ENCODE results near the gene RFX2.

RFX2 gene

DNA sequence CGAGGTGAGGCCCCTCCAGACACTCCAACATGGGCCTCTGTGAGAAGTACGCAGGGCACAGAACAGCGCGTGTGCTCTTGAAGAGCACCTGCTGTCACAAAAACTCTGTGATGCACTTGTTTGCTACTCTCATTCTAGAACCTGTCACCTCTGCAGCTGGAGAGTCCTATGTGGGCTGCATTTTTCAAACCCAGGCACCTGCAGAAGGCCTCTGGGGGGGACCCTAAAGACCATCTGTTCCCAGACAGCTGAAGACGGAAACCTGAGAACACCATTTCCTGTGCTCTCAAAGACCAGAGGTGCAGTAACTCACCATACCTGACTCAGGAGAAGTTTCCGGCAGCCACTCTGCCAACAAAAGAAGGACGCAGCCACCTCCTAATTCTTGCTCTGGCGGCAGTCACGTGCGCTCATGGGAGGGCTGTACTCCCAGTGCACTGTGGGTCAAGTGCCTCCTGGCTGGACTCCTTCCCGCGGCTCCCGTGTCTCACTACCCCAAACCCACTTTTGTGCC lies 160.5 kb downstream of the RFX2 start:
- Histone ChIP-seq H3K9me3 (ENCODE audit: insufficient read depth, low read depth, low read length) (no peaks in the 10 kb centered on the region), H3K27ac (ENCODE audit: low read length) (no peak overlapping the region), H3K36me3 (ENCODE audit: insufficient read depth, low read depth, low read length) (peaks cover 9% of the 10 kb centered on the region; the same call in 1 of the 2 replicates), H3K27me3 (ENCODE audit: insufficient read depth, low read length) (no peaks in the 10 kb centered on the region), H3K9ac (ENCODE audit: low read depth, low read length) (no peak overlapping the region), H3K4me1 (ENCODE audit: insufficient read depth, low read length) (peaks cover 63% of the 10 kb centered on the region), H3K4me3 (ENCODE audit: low read length) (no peak overlapping the region)

- no peaks in the 10 kb centered on the region for H3K27me3 ChIP-seq (ENCODE audit: insufficient read depth, low read length)
- peaks cover 55% of the 10 kb centered on the region for H3K4me1 ChIP-seq (ENCODE audit: insufficient read depth, low read length)
- H3K9me3 ChIP-seq (ENCODE audit: insufficient read depth, low read depth, low read length): no peaks in the 10 kb centered on the region
- peaks cover 9% of the 10 kb centered on the region; the same call in 1 of the 2 replicates for H3K36me3 ChIP-seq (ENCODE audit: insufficient read depth, low read depth, low read length)
- no peak overlapping the region for H3K27ac ChIP-seq (ENCODE audit: low read length)
- H3K9ac ChIP-seq (ENCODE audit: low read depth, low read length): no peak overlapping the region
- H3K4me3 ChIP-seq (ENCODE audit: low read length): no peak overlapping the region
Measured at GRCh38 chr19:5948752-5949564, 161.3 kb downstream of the RFX2 start.

DNA sequence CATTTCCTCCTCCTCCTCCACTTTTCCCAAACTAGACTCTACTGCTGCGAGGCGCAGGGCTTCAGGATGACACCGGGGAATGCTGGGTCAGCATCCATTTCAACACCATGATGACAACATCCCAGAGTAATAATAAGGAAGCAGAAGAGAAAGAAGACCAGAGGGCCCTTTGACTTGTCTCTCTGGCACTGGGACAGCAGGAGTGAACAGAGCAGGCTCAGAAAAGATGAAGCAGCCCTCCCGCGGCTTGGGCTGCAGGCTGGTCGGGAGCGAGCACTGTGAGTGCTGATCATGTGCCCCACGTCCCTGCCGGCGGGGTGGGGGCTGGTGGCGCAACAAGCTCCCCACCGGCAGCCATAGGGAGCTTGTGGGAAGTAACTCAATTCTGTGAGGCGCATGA lies 162.9 kb downstream of the RFX2 start:
- Histone ChIP-seq H3K36me3 (ENCODE audit: insufficient read depth, low read depth, low read length) (peaks cover 9% of the 10 kb centered on the region; the same call in 1 of the 2 replicates), H3K27me3 (ENCODE audit: insufficient read depth, low read length) (no peaks in the 10 kb centered on the region), H3K4me1 (ENCODE audit: insufficient read depth, low read length) (peaks cover 39% of the 10 kb centered on the region), H3K4me3 (ENCODE audit: low read length) (no peak overlapping the region), H3K9me3 (ENCODE audit: insufficient read depth, low read depth, low read length) (no peaks in the 10 kb centered on the region), H3K27ac (ENCODE audit: low read length) (no peak overlapping the region), H3K9ac (ENCODE audit: low read depth, low read length) (no peak overlapping the region)

GRCh38 chr19:5943623-5944022 lies 166.7 kb downstream of the RFX2 start:
- Histone ChIP-seq H3K9ac (ENCODE audit: low read depth, low read length) (no peak overlapping the region), H3K4me1 (ENCODE audit: insufficient read depth, low read length) (peaks cover 5% of the 10 kb centered on the region; the same call in 1 of the 2 replicates), H3K4me3 (ENCODE audit: low read length) (no peak overlapping the region), H3K27ac (ENCODE audit: low read length) (no peak overlapping the region), H3K36me3 (ENCODE audit: insufficient read depth, low read depth, low read length) (peaks cover 35% of the 10 kb centered on the region), H3K9me3 (ENCODE audit: insufficient read depth, low read depth, low read length) (no peaks in the 10 kb centered on the region), H3K27me3 (ENCODE audit: insufficient read depth, low read length) (no peaks in the 10 kb centered on the region)

Measured in iPS-20b (cell line).